GM12872 (cell line): ENCODE data around the gene ERICH3.

ENCODE experiments used
- CTCF ChIP-seq: IDR thresholded peaks from 3 replicates; pipeline ENCODE4 v1.5.1; 2011; ENCODE audit warnings: low read depth, mild to moderate bottlenecking, low read length, moderate library complexity; ENCODE audit not compliant: insufficient read depth

Gene ERICH3

DNA sequence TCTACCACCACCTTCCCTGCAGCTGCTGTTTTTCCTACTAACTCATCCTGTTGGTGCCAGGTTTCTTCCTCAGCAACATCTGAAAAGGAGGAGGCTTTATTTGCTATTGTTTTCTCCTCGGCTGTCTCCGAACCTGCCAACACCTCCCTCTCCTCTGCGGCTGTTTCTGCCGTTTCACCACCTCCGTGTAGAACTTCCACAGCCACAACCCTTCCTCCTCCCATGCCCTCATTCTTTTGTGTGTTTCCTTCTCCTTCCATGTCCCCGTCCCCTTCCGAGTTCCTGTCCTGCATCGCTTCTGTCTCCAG, 102.1 kb downstream of the ERICH3 start:
- TF ChIP-seq CTCF: no peak

DNA sequence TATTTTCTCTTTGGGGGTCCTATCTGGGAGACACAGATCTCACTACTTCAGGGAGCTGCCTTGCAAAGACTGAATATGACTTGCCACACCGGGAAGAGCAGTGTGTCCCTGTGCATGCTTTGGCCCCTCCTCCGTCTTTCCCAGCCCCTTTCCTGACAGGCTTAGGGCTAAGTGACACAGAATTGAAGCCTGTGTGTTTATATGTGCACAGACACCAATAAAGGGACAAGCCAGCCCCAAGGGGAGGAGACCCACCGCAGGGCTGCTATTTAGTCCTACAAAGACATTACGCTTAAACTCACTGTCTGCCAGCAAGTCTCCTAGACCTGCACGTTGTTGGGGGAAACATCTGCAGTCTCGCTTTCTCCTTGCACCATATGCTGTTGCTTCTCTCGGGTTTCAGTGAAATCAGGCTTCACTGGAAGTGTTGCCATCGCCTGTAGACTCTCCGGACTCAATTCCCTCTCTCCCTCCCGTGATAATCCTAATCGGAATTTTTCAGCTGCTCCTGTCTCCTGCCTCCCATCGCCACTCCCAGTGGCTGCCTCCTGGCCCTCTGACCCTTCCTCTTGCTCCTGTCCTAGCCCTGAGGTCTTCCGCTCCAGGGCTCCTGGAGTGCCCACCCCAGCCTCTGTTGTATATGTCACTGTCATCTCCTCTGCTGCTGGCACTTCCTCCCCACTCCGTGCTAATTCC, 102.6 kb downstream of the ERICH3 start:
- no peak for TF ChIP-seq CTCF

DNA sequence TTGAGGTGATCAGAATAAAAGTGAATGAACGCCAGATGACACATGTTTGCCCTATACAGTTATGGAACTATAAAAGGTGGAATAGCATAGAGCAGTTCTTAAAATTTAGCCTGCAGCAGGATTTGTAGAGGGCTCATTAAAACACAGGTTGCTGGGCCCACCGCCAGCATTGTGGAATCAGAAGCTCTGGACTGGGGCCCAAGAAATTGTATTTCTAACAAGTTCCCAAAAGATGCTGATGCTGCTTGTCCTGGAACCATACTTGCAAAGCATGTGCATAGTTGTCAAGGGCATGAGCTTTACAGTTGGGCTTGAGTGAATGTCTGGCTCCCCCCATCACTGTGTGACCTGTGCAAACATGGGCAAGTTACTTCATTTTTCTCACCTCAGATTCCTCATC, 123.7 kb downstream of the ERICH3 start:
- no peak for TF ChIP-seq CTCF

DNA sequence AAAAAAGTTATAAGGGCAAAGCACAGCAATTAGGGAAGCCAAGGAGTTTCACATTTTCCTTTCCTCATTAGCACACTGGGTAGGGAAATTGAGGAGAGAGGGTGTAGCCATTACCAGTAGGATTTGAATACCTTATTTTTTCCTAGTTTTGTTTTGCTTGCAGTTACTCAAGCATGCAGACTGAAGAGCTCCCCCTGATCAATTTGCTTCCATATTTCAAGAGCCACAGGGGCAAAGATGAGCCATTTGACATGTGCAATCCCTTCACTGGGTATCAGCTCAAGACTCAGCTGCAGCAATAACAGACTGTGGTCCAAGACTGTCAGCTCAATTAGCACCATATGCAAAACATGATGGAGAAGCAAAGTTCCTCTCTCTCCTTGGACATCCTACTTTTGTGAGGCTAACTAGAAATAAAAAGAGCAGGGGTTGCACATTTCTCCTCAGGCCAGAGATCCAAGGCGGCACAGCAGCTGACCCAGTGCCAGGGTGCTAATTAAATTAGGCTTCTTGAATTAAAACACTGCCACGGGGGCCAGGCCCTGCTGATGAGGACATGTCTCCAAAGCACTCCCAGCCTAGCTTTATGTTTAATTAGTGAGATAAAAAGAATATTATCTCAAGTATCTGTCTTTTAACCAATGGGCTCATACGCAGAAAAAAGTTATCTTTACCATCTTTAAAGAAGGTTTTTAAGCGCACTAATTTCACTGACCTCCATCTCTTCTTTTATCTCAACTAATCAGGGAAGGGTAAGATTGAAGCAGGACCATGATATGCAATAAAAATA, 124.4 kb downstream of the ERICH3 start:
- no peak for TF ChIP-seq CTCF

DNA sequence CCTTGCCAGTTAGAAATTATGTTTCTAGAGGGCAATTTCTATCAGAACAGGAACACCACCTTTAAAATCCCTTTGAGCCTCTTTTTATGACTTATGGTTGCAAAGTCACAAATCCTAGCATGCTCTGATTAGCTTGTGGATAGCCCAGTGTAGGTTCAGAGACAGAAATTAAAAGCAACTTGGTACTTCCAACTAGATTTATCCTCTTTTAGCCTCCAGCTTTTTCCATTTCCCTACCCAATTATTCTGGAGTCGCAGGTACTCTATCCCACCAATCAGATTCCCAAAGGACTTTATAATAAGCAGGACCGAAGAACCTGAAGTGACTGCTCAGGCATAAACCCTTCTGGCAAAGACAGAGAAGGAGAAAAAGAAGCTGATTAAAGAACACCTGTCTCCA, 127.8 kb downstream of the ERICH3 start:
- no peak for TF ChIP-seq CTCF

- no peak for TF ChIP-seq CTCF
Observed at GRCh38 chr1:74534241-74534640, 139.4 kb downstream of the ERICH3 start.

DNA sequence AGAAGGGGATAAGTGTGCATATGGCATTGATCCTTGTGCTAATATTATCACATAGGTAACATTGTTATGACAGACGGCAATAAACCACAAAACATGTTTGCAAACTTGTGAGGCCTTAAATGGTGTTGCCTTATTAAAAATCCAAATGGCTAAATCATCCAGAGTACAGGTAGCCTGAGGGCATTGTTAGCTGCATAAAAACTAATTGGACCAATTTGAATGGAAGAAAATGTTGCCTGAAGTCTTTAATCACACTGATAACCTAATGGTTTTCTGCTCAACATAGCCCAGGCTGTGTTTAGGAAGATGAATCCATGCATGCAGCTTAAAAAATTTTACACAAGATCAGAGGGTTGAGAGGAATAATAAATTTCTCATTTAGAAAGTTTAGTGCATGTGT, 141.8 kb downstream of the ERICH3 start:
- TF ChIP-seq CTCF: no peak
